Gastrocnemius medialis (tissue), 4 donors: ENCODE results near the gene SIGLEC9. TPM values are rescaled to one million over a fixed set of nuclear protein-coding genes. Genes with fewer than 3 reads are reported as not detected.

Source experiments
- ATAC-seq, 2 donors: fragments of 150-250 bp; one replicate each; pipeline ENCODE4 v1.9.1; 2016
- DNase-seq, 2 donors: peaks; one replicate each; pipeline ENCODE4 v3.0.0-alpha.2; 2019
- H3K27ac ChIP-seq, 4 donors: fragments of 200-600 bp; sonication (generic); 1 replicate in 1 of 4; 2 replicates in 3 of 4; pipeline ENCODE4 v1.5.1; 2016 to 2018; ENCODE audit warnings: mild to moderate bottlenecking in 2 of 4, moderate library complexity in 1 of 4
- H3K27me3 ChIP-seq, 3 donors: fragments of 200-600 bp; sonication (generic) in 2 of 3; 1 replicate in 1 of 3; 2 replicates in 2 of 3; pipeline versions ENCODE4 v1.5.1 to v1.6.0; 2016 to 2019; ENCODE audit warnings: mild to moderate bottlenecking in 1 of 3, moderate library complexity in 1 of 3
- H3K36me3 ChIP-seq, 2 donors: fragments of 200-600 bp; sonication (generic) in 1 of 2; one replicate each; pipeline ENCODE4 v1.5.1; 2017 to 2018
- H3K4me1 ChIP-seq, 2 donors: fragments of 200-600 bp; sonication (generic) in 1 of 2; one replicate each; pipeline ENCODE4 v1.5.1; 2016 to 2017; ENCODE audit warnings: mild to moderate bottlenecking in 2 of 2
- H3K4me3 ChIP-seq, 4 donors: fragments of 200-600 bp; sonication (generic) in 3 of 4; 1 replicate in 1 of 4; 2 replicates in 3 of 4; pipeline ENCODE4 v1.5.1; 2016 to 2019; ENCODE audit warnings: mild to moderate bottlenecking in 2 of 4
- H3K9me3 ChIP-seq, 3 donors: fragments of 200-600 bp; sonication (generic) in 2 of 3; 1 replicate in 1 of 3; 2 replicates in 2 of 3; pipeline ENCODE4 v1.5.1; 2016 to 2019
- CTCF ChIP-seq, 5 experiments: fragments of 450-650 bp in 3 of 5; fragments of 200-600 bp in 2 of 5; sonication (generic) in 2 of 5; IDR thresholded peaks in 4 of 5; conservative IDR thresholded peaks in 1 of 5; 1 replicate in 4 of 5; 2 replicates in 1 of 5; pipeline ENCODE4 v1.5.1; 2016 to 2019; ENCODE audit warnings: antibody characterized with exemption in 5 of 5, mild to moderate bottlenecking in 3 of 5, moderate library complexity in 3 of 5
- POLR2A ChIP-seq, 2 donors: fragments of 450-650 bp; IDR thresholded peaks; one replicate each; pipeline ENCODE4 v1.6.1; 2017; ENCODE audit warnings: antibody characterized with exemption in 2 of 2, mild to moderate bottlenecking in 2 of 2, moderate library complexity in 2 of 2
- in situ Hi-C, 4 donors: fragments of 200-750 bp; cut with MboI; loops; one replicate each; pipeline versions ENCODE4 v1.15.0 to v1.8.0; 2017; ENCODE audit warnings: low sequenced_read_pairs in 4 of 4
- intact Hi-C: fragments of 100-400 bp; cut with DNase I; formaldehyde crosslinking; loops from one replicate; pipeline ENCODE4 v1.15.1; 2023; ENCODE audit warnings: low total_unique reads
- total RNA-seq, 4 donors: library from RNA; depleted of rRNA; stranded (reverse); fragments of >200 nt; gene quantifications; one replicate each; pipeline versions ENCODE4 v1.1.0 to v1.2.3, GENCODE V29; 2016

The SIGLEC9 gene
- total RNA-seq, 4 donors from 2014 or later: 0.72 to 1.4 (median 1.0) TPM; not detected in 1

- in situ Hi-C loops: loop anchor here in 1 of 4 donors (25.0 kb wide), 1 partner anchor 468 kb away; no protein-coding TSS in a partner anchor
- Histone ChIP-seq H3K27me3 (peaks cover 0 to 6% (median 0%) of the 10 kb centered on the region in 3 donors), H3K4me3 (no peak overlapping the region), H3K4me1 (no peaks in the 10 kb centered on the region), H3K36me3 (no peaks in the 10 kb centered on the region), H3K27ac (no peak overlapping the region), H3K9me3 (no peaks in the 10 kb centered on the region)
- no peak for TF ChIP-seq POLR2A (IDR thresholded peaks at IDR 0.05)
- no peak for TF ChIP-seq CTCF (IDR thresholded peaks at IDR 0.05 in 4 of 5, conservative IDR thresholded peaks at IDR 0.05 in 1 of 5)
- intact Hi-C loops: no loop called here
- ATAC-seq (no peak), DNase-seq (no peak)
Measured at GRCh38 chr19:51119101-51119500, 5.6 kb upstream of the SIGLEC9 start.

- no peak overlapping the region for H3K4me3 ChIP-seq
- ATAC-seq (no peak), DNase-seq (no peak)
- intact Hi-C loops (no loop called here), in situ Hi-C loops (loop anchor here in 1 of 4 donors (25.0 kb wide), 1 partner anchor 468 kb away; no protein-coding TSS in a partner anchor)
- TF ChIP-seq POLR2A (IDR thresholded peaks at IDR 0.05) (no peak), CTCF (IDR thresholded peaks at IDR 0.05 in 4 of 5, conservative IDR thresholded peaks at IDR 0.05 in 1 of 5) (no peak)
- peaks cover 0 to 6% (median 0%) of the 10 kb centered on the region in 3 donors for H3K27me3 ChIP-seq
- H3K9me3 ChIP-seq: no peaks in the 10 kb centered on the region
- no peak overlapping the region for H3K27ac ChIP-seq
- H3K4me1 ChIP-seq: no peaks in the 10 kb centered on the region
- H3K36me3 ChIP-seq: no peaks in the 10 kb centered on the region
Measured at GRCh38 chr19:51119611-51120010, 5.1 kb upstream of the SIGLEC9 start.

GRCh38 chr19:51120160-51120559, 4.5 kb upstream of the SIGLEC9 start:
- H3K27ac ChIP-seq: no peak overlapping the region
- intact Hi-C loops: no loop called here

GRCh38 chr19:51121257-51121656, 3.4 kb upstream of the SIGLEC9 start:
- no peak overlapping the region for H3K27ac ChIP-seq
- ATAC-seq: no peak
- H3K27me3 ChIP-seq: peaks cover 0 to 6% (median 0%) of the 10 kb centered on the region in 3 donors
- no peaks in the 10 kb centered on the region for H3K36me3 ChIP-seq
- in situ Hi-C loops: loop anchor here in 1 of 4 donors (25.0 kb wide), 1 partner anchor 466 kb away; no protein-coding TSS in a partner anchor
- DNase-seq: no peak
- intact Hi-C loops: no loop called here
- H3K4me3 ChIP-seq: no peak overlapping the region
- H3K9me3 ChIP-seq: no peaks in the 10 kb centered on the region
- no peaks in the 10 kb centered on the region for H3K4me1 ChIP-seq
- no peak for TF ChIP-seq POLR2A (IDR thresholded peaks at IDR 0.05)
- TF ChIP-seq CTCF (IDR thresholded peaks at IDR 0.05 in 4 of 5, conservative IDR thresholded peaks at IDR 0.05 in 1 of 5): no peak

More at GRCh38 chr19:51120160-51120559, 4.5 kb upstream of the SIGLEC9 start:
- Histone ChIP-seq H3K9me3 (no peaks in the 10 kb centered on the region), H3K4me3 (no peak overlapping the region), H3K36me3 (no peaks in the 10 kb centered on the region), H3K27me3 (peaks cover 0 to 6% (median 0%) of the 10 kb centered on the region in 3 donors), H3K4me1 (no peaks in the 10 kb centered on the region)
- in situ Hi-C loops: loop anchor here in 1 of 4 donors (25.0 kb wide), 1 partner anchor 467 kb away; no protein-coding TSS in a partner anchor
- TF ChIP-seq CTCF (IDR thresholded peaks at IDR 0.05 in 4 of 5, conservative IDR thresholded peaks at IDR 0.05 in 1 of 5): no peak
- TF ChIP-seq POLR2A (IDR thresholded peaks at IDR 0.05): no peak
- ATAC-seq: no peak
- DNase-seq: no peak
